Upper lobe of left lung (tissue), 6 donors: ENCODE data around the gene HID1. TPM values are rescaled to one million over a fixed set of nuclear protein-coding genes. Genes with fewer than 3 reads are reported as not detected.

Experiments
- ATAC-seq, 2 donors: fragments of 200-7000 bp; cut with Tn5 transposase; one replicate each; pipeline ENCODE4 v1.9.1; 2022; ENCODE audit warnings: mild to moderate bottlenecking in 2 of 2, moderate library complexity in 2 of 2; ENCODE audit not compliant: low FRiP score in 2 of 2
- DNase-seq, 2 donors: peaks; one replicate each; pipeline ENCODE4 v3.0.0-alpha.2; 2019 to 2020
- H3K27ac ChIP-seq, 4 donors: fragments of 200-600 bp; sonication (generic); one replicate each; pipeline ENCODE4 v1.5.1; 2016 to 2019
- H3K27me3 ChIP-seq, 4 donors: fragments of 200-600 bp; sonication (generic); one replicate each; pipeline ENCODE4 v1.5.1; 2017 to 2019
- H3K36me3 ChIP-seq, 4 donors: fragments of 200-600 bp; sonication (generic); one replicate each; pipeline ENCODE4 v1.5.1; 2016 to 2019
- H3K4me1 ChIP-seq, 4 donors: fragments of 200-600 bp; sonication (generic); one replicate each; pipeline ENCODE4 v1.5.1; 2018 to 2019
- H3K4me3 ChIP-seq, 4 donors: fragments of 200-600 bp; sonication (generic); one replicate each; pipeline ENCODE4 v1.5.1; 2017 to 2019; ENCODE audit warnings: mild to moderate bottlenecking in 2 of 4, moderate library complexity in 1 of 4
- H3K9me3 ChIP-seq, 4 donors: fragments of 200-600 bp; sonication (generic); one replicate each; pipeline ENCODE4 v1.5.1; 2018 to 2019
- EP300 ChIP-seq, 4 donors: sonication (generic); formaldehyde crosslinking; IDR thresholded peaks; one replicate each; pipeline ENCODE4 v1.5.1; 2017; ENCODE audit warnings: antibody characterized with exemption in 4 of 4, control low read depth in 2 of 4
- POLR2A ChIP-seq, 4 donors: fragments of 450-650 bp; IDR thresholded peaks; one replicate each; pipeline ENCODE4 v1.5.1; 2016 to 2017; ENCODE audit warnings: antibody characterized with exemption in 4 of 4, mild to moderate bottlenecking in 2 of 4
- POLR2AphosphoS5 ChIP-seq, 2 donors: sonication (generic); formaldehyde crosslinking; IDR thresholded peaks; one replicate each; pipeline ENCODE4 v1.5.1; 2017; ENCODE audit warnings: antibody characterized with exemption in 2 of 2
- WGBS, 2 donors: methylation state at CpG; one replicate each; pipeline ENCODE4 v1.1.5; 2017 to 2018; 5-methylcytosine and 5-hydroxymethylcytosine counted together
- total RNA-seq, 6 donors: library from RNA; depleted of rRNA in 4 of 6; stranded (reverse); fragments of >200 nt in 4 of 6; gene quantifications; one replicate each; pipeline versions ENCODE4 v1.1.0 to v1.2.1, GENCODE V29; 2016 to 2021
- TF ChIP-seq, protein P1 (sequence below), 6 experiments: fragments of 450-650 bp in 4 of 6; fragments of 200-600 bp in 2 of 6; sonication (generic) in 2 of 6; IDR thresholded peaks; one replicate each; pipeline ENCODE4 v1.5.1; 2016 to 2019; ENCODE audit warnings: antibody characterized with exemption in 6 of 6
- donor health status: DM: no; HTN: no; CAD: no; lungs with moderate emphysema.
- donor health status: DM: no; HTN: yes; CAD: no; lungs with severe emphysema.

The HID1 gene
- total RNA-seq, 6 donors from 2014 or later, result 21.6 to 60.8 (median 33.3) TPM

DNA sequence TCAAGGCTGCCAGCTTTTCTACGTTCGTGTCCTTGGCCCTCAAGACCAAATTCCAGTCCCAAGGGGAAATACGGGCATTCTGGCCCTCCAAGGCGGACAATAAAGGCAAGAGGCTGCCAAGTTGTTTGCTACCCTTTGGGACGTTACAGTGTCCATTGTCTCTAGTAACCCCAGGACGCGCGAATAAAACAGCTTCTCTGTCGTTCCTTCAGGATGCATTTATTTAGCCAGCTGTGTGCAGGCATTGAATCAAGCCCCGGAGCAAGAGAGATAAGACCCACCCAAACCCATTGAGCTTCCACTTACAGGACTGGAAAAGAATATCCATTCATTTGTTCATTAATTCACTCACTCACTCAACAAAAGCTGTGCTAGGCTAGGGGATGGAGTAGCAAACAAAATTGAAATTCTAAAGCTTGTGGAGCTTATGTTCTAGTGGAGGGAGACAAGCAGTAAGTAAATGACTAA lies 40.6 kb upstream of the HID1 start:
- no peak for ATAC-seq
- WGBS, 2 donors, result 0 to 1% methylated on average over 8 to 10 of the region's 10 CpGs
- TF ChIP-seq, protein P1, sequence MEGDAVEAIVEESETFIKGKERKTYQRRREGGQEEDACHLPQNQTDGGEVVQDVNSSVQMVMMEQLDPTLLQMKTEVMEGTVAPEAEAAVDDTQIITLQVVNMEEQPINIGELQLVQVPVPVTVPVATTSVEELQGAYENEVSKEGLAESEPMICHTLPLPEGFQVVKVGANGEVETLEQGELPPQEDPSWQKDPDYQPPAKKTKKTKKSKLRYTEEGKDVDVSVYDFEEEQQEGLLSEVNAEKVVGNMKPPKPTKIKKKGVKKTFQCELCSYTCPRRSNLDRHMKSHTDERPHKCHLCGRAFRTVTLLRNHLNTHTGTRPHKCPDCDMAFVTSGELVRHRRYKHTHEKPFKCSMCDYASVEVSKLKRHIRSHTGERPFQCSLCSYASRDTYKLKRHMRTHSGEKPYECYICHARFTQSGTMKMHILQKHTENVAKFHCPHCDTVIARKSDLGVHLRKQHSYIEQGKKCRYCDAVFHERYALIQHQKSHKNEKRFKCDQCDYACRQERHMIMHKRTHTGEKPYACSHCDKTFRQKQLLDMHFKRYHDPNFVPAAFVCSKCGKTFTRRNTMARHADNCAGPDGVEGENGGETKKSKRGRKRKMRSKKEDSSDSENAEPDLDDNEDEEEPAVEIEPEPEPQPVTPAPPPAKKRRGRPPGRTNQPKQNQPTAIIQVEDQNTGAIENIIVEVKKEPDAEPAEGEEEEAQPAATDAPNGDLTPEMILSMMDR (IDR thresholded peaks at IDR 0.05), result no peak
- TF ChIP-seq POLR2AphosphoS5 (IDR thresholded peaks at IDR 0.05) (no peak), EP300 (IDR thresholded peaks at IDR 0.05) (no peak), POLR2A (IDR thresholded peaks at IDR 0.05) (no peak)
- Histone ChIP-seq H3K27me3 (no peaks in the 10 kb centered on the region), H3K36me3 (peaks cover 0 to 17% (median 6%) of the 10 kb centered on the region in 4 donors), H3K9me3 (no peaks in the 10 kb centered on the region), H3K27ac (peak overlapping the region; percentile 79 to 91 (median 88)), H3K4me1 (peaks cover 13 to 20% (median 17%) of the 10 kb centered on the region in 4 donors), H3K4me3 (peak overlapping the region; percentile 53 to 99 (median 82))
- no peak for DNase-seq

GRCh38 chr17:75012346-75013091 lies 40.0 kb upstream of the HID1 start, which contains the start of gene MRPL58:
TSS of gene MRPL58 (plus strand) at chr17:75012670. CDS start at chr17:75012687, 17 bp downstream.
- peaks cover 13 to 20% (median 17%) of the 10 kb centered on the region in 4 donors for H3K4me1 ChIP-seq
- DNase-seq, result peak; percentile 84 to 95
- peak in 2 of 4 donors; percentile 51 to 64 for TF ChIP-seq POLR2A (IDR thresholded peaks at IDR 0.05)
- peak; percentile 67 to 68 for TF ChIP-seq POLR2AphosphoS5 (IDR thresholded peaks at IDR 0.05)
- TF ChIP-seq EP300 (IDR thresholded peaks at IDR 0.05), result no peak
- TF ChIP-seq, protein P1 (IDR thresholded peaks at IDR 0.05), result peak; percentile 65 to 88 (median 76)
- peak within 1 kb of the TSS; percentile 53 to 99 (median 82) for H3K4me3 ChIP-seq
- H3K36me3 ChIP-seq, result peaks cover 0 to 12% (median 3%) of the 10 kb centered on the region in 4 donors
- H3K27me3 ChIP-seq, result no peaks in the 10 kb centered on the region
- ATAC-seq, result peak; percentile 94 to 97
- peak within 1 kb of the TSS; percentile 79 to 91 (median 88) for H3K27ac ChIP-seq
- H3K9me3 ChIP-seq, result no peaks in the 10 kb centered on the region
- 3 to 11% methylated on average over 10 to 45 of the region's 63 CpGs for WGBS, 2 donors

- Histone ChIP-seq H3K27ac (peak overlapping the region; percentile 79 to 91 (median 88)), H3K36me3 (peaks cover 0 to 7% (median under 1%) of the 10 kb centered on the region in 4 donors)
- 36 to 55% methylated on average over 5 of the region's 5 CpGs for WGBS, 2 donors
Measured at GRCh38 chr17:75012096-75012345, 39.5 kb upstream of the HID1 start.

GRCh38 chr17:75011401-75012095 lies 39.0 kb upstream of the HID1 start:
- TF ChIP-seq EP300 (IDR thresholded peaks at IDR 0.05) (no peak), POLR2A (IDR thresholded peaks at IDR 0.05) (no peak), POLR2AphosphoS5 (IDR thresholded peaks at IDR 0.05) (no peak)
- TF ChIP-seq, protein P1 (IDR thresholded peaks at IDR 0.05), result no peak
- H3K4me3 ChIP-seq, result peak overlapping the region in 3 of 4 donors; percentile 74 to 99 (median 91)
- peaks cover 13 to 20% (median 17%) of the 10 kb centered on the region in 4 donors for H3K4me1 ChIP-seq
- DNase-seq (peak in 1 of 2 donors; percentile 45), ATAC-seq (peak; percentile 64 to 78)
- no peaks in the 10 kb centered on the region for H3K27me3 ChIP-seq
- H3K9me3 ChIP-seq, result no peaks in the 10 kb centered on the region
- WGBS, 2 donors, result 62 to 64% methylated on average over 13 of the region's 13 CpGs
- peak overlapping the region; percentile 79 to 91 (median 88) for H3K27ac ChIP-seq
- peaks cover 0 to 2% (median 0%) of the 10 kb centered on the region in 4 donors for H3K36me3 ChIP-seq

More at GRCh38 chr17:75012096-75012345, 39.5 kb upstream of the HID1 start:
- peaks cover 13 to 20% (median 17%) of the 10 kb centered on the region in 4 donors for H3K4me1 ChIP-seq
- peak overlapping the region; percentile 53 to 99 (median 82) for H3K4me3 ChIP-seq
- H3K9me3 ChIP-seq, result no peaks in the 10 kb centered on the region
- no peak for TF ChIP-seq POLR2A (IDR thresholded peaks at IDR 0.05)
- no peak for TF ChIP-seq POLR2AphosphoS5 (IDR thresholded peaks at IDR 0.05)
- TF ChIP-seq, protein P1 (IDR thresholded peaks at IDR 0.05), result no peak
- TF ChIP-seq EP300 (IDR thresholded peaks at IDR 0.05), result no peak
- DNase-seq (no peak), ATAC-seq (no peak)
- H3K27me3 ChIP-seq, result no peaks in the 10 kb centered on the region
